IPS-NIHi7 (cell line): ENCODE results near the gene PRRC1.
"Not testable (repeated sequence)": the region's sequence is repeated elsewhere in the genome, so short reads cannot be mapped to it uniquely, and the experiment has no call there.

Experiments used
- DNase-seq: peaks from one replicate; pipeline ENCODE4 v3.0.0; 2012; ENCODE audit warnings: mixed read lengths; ENCODE audit errors: extremely low spot score

Gene PRRC1

DNA sequence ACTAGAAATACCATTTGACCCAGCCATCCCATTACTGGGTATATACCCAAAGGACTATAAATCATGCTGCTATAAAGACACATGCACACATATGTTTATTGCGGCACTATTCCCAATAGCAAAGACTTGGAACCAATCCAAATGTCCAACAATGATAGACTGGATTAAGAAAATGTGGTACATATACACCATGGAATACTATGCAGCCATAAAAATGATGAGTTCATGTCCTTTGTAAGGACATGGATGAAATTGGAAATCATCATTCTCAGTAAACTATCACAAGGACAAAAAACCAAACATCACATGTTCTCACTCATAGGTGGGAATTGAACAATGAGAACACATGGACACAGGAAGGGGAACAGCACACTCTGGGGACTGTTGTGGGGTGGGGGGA lies 27.8 kb downstream of the PRRC1 start:
- DNase-seq, result not testable (repeated sequence)

DNA sequence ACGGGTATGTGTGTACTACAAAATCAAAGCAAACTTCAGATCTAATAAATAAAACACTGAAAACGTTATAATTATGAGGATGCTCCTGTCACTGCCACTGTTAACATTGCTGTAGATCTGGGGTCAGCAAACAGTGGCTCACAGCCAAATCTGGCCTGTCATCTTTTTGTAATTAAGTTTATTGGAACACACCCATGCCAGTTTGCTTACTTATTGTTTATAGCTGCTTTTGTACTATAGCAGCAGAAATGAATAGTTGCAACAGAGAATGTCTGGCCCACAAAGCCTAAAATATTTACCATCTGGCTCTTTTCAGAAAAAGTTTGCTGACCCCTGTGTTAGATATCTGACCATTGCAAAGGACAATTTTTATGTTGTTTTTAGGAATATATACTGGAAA lies 32.1 kb downstream of the PRRC1 start:
- no peak for DNase-seq

DNA sequence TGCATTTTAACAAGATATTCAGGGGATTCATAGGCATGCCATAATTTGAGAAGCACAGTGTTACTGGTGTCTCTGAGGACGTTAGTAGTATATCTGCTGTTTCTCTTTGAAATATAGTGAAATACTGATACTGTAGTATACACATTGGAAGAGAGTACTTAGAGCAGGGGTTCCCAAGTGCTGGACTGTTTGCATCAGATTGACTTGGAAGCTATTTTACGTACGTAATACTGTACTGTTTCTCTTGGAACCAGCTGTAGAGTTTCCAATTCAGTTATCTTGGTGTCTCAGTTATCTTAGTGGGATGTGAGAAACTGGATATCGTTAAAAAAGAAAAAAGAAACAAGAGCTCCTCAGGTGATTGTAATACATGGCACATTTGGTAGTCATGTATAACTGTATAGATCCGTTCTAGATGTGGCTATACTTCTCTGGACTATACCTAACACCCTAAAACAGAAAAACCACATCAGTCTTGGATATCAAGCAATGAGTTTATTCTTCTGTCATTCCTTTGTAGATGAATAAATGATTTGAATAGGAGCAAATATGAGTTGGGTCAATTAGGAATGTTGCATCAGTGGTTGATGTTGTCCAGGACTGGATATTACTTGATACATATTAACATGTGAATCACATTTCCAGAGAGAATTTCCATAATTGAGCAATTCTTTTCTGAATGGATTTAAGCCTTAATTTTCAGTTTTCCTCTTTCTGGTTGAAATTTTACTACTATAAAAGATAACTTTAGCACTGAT lies 33.4 kb downstream of the PRRC1 start:
- no peak for DNase-seq

GRCh38 chr5:127551410-127552041 lies 34.1 kb downstream of the PRRC1 start:
- DNase-seq, result no peak

- no peak for DNase-seq
These were observed 38.4 kb downstream of the PRRC1 start for GRCh38 chr5:127555826-127556225.

DNA sequence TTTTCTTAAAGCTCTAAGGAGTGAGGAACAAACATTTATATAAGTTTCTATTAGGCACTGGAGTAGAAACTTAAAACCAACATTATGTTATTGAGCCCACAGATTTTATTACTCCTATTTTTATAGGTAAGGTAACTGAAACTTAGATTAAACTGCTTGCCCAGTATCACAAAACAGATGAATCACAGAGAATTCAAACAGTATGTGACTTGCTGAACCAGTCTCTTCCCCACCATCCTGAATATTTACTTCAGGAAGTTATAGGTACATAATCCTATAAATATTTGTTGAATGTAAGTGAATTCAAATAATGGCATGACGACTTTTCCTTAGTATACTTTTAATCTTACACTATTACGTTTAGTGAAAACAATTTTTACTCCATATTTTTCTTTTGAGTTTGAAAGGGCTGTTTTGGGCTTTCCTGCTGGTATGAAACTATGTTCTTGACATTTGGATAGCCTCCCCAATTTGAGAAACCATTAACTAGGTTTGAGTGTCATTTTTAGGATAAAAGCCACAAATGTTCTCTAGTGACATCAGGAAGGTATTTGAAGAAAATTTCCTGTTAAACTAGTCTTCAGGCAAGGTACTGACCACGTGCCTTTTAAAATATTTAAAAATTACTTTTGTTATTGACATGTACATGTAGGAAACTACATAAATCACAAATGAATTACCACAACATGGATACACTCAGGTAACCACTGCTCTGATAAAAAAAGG lies 39.3 kb downstream of the PRRC1 start:
- no peak for DNase-seq

- no peak for DNase-seq
These were observed 40.8 kb downstream of the PRRC1 start for GRCh38 chr5:127558273-127558672.

DNA sequence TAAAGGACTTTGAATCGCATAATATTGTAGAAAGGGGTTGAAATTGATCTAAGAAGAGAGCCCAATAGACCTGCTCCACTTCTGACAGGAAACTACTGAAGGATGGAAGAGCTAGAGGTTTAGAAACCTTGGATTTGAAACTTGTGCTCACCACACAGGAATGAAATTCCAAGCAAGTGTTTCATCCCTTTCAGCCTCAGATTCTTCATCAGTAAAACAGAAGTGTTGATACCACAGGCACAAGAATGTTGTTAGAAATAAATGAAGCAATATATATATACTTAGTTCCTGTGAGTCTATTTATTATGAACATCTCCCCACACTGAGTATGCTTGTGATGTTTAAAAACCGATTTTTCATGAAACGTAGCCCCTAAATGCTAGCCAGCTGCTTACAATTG lies 43.8 kb downstream of the PRRC1 start:
- no peak for DNase-seq

DNA sequence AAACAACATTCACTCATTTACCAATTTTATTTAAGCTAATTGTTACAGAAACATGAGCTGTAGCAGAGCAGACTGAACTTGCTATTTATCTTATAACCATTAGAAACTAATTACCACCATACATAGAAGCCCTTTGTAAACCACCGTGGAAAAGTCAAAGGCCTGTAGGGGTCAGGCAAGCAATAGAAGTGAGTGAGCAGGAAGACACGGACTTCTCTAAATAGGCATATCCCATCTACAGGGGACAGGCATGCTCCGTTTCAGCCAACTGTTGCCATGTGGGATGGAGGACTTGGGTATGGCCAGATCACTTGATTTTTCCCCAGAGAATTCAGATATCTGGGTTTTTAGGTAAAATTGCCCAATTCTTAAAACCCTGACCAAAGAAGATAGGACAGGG lies 44.8 kb downstream of the PRRC1 start:
- DNase-seq, result peak; percentile 66

DNA sequence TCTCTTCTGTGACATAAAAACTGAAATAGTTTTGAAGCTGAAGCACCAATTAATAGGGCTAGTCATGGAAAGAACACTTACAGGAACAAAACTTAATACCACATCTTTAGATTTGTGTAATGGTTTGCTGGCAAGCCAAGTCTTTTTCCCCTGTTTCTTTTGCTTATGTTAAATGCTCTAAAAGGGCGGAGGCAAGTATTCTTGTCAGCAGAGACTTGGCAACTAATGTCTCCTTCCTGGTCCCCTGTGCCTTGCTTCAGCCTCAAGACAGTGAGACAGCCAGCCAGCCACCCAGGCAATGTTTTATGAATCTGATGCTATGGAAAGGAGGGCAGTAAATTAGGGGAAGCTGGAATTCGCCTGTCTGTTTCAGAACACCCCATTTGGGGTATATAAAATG lies 45.7 kb downstream of the PRRC1 start:
- DNase-seq, result no peak

GRCh38 chr5:127564002-127564769 lies 46.7 kb downstream of the PRRC1 start:
- peak; percentile 49 for DNase-seq

GRCh38 chr5:127565586-127566270 lies 48.3 kb downstream of the PRRC1 start:
- no peak for DNase-seq

DNA sequence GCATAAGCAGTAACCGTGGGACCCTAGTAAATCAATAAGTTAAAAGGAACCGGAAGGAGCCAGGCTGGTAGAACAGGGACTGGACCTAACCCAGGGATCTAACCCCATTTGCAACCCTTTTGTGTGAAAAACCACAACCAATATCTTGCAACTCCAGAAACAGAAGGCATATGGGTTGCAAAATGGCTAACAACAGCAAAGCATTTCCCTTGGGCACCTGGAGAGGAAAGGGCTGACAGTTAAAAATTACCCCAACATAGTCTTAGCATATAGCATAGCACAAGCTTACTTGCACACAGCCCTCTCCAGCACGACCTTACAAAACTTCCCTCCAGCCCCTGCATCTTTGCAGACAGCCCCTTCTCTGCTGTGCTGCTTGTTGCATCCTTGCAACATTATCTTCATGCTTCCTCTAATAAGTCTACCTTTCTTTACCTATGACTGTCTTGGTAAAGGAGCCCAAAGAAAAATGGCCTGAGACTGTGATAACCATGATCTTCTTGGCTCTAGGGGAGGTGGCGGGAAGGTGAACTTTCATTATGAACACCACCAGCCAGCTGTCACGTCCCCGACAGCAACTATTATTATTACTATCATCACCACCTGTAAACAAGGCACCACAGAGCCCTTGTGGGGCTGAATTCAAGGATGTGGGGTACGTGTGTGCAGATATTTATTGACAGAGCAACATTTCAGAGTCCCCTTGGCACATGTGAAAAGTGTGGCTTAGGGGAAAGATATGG lies 49.8 kb downstream of the PRRC1 start:
- DNase-seq, result no peak

DNA sequence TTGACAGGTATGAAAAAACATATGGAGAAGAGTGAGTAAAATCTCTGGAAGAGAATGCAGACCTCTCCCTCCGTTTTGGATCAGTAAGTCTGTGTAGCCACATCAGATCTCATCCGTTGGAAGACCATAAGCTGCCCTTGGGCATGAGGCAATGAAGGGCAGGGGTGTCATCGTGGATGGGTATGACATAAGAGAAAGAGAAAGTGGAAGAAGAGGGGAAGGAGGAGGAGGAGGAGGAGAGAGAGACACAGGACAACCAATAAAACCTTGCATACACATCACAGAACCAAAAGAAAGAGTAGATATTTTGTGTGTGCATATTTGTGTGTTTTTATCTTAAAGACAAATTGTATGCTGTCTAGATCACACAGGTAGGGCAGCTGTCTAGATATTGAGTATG lies 50.7 kb downstream of the PRRC1 start:
- DNase-seq, result no peak

GRCh38 chr5:127569471-127569870 lies 52.0 kb downstream of the PRRC1 start:
- not testable (repeated sequence) for DNase-seq

GRCh38 chr5:127571314-127572131 lies 54.1 kb downstream of the PRRC1 start:
- DNase-seq, result no peak

DNA sequence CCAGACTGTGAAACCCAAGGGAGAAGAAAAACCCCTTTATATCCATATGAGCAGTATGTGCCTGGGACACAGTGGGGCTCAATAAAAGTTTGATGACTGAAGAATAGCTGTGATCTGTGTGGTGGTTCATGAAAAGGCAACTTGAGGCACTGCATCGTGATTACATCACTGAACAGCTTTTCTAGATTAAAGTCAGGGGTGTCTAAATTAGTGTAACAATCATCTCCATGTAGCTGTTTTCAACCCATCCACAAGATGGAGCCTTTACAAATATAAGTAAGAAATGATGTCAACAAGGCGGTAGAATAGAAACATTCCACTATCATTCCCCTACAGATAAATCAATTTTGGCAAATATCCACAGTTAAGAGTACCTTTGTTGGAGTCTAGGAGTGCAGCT lies 55.5 kb downstream of the PRRC1 start:
- no peak for DNase-seq

GRCh38 chr5:127574852-127575679 lies 57.6 kb downstream of the PRRC1 start:
- DNase-seq, result no peak

GRCh38 chr5:127577458-127577857 lies 60.0 kb downstream of the PRRC1 start:
- DNase-seq, result no peak
